IMR-90 (cell line): ENCODE measurements around the gene FAAP20.

Experiments
- MAFK ChIP-seq: IDR thresholded peaks from 2 replicates; pipeline ENCODE4 v1.6.1; 2012; ENCODE audit warnings: low read depth, low read length, improper control_type of control experiment
- MAZ ChIP-seq: IDR thresholded peaks from 2 replicates; pipeline ENCODE4 v1.6.1; 2012; ENCODE audit warnings: low read depth, mild to moderate bottlenecking, low read length, improper control_type of control experiment, moderate library complexity, borderline replicate concordance
- POLR2A ChIP-seq: IDR thresholded peaks from 2 replicates; pipeline ENCODE4 v1.6.1; 2012; ENCODE audit warnings: mild to moderate bottlenecking, low read depth, low read length
- TF ChIP-seq, protein P1 (sequence below): conservative IDR thresholded peaks from 2 replicates; pipeline ENCODE4 v1.5.1; 2012; ENCODE audit warnings: mild to moderate bottlenecking, low read depth, low read length, improper control_type of control experiment

DNA sequence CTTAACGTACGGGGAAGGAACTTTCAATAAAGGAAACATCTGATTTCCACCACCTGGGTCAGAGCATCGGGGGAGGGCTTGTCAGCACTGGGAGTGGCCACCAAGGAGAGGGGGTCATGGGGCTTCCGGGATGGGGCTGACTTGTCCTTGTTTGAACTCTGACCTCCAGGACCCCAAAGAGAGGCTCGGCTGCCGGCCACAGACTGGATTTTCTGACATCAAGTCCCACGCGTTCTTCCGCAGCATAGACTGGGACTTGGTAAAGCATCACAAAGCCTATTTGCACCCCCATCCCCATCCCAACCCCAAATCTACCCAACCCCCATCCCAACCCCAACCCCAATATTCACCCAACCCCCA lies 19.5 kb downstream of the FAAP20 start:
- TF ChIP-seq MAZ (no peak), POLR2A (no peak), MAFK (no peak)
- TF ChIP-seq, protein P1, sequence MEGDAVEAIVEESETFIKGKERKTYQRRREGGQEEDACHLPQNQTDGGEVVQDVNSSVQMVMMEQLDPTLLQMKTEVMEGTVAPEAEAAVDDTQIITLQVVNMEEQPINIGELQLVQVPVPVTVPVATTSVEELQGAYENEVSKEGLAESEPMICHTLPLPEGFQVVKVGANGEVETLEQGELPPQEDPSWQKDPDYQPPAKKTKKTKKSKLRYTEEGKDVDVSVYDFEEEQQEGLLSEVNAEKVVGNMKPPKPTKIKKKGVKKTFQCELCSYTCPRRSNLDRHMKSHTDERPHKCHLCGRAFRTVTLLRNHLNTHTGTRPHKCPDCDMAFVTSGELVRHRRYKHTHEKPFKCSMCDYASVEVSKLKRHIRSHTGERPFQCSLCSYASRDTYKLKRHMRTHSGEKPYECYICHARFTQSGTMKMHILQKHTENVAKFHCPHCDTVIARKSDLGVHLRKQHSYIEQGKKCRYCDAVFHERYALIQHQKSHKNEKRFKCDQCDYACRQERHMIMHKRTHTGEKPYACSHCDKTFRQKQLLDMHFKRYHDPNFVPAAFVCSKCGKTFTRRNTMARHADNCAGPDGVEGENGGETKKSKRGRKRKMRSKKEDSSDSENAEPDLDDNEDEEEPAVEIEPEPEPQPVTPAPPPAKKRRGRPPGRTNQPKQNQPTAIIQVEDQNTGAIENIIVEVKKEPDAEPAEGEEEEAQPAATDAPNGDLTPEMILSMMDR, result no peak
